Type B pancreatic cell (in vitro differentiated cells): ENCODE results near the gene IRAK3. TPM values are rescaled to one million over a fixed set of nuclear protein-coding genes. Genes with fewer than 3 reads are reported as not detected.

Source experiments
- DNase-seq: peaks from one replicate; pipeline ENCODE4 v3.0.0; 2021; ENCODE audit warnings: mixed read lengths; ENCODE audit not compliant: unreplicated experiment; ENCODE audit errors: extremely low spot score
- H3K27ac Mint-ChIP-seq: 2 replicates; pipeline ENCODE4 v1.8.0; 2021; ENCODE audit warnings: mild to moderate bottlenecking, mixed read lengths
- H3K27me3 Mint-ChIP-seq: 2 replicates; pipeline ENCODE4 v1.8.0; 2021; ENCODE audit warnings: mixed read lengths
- H3K36me3 Mint-ChIP-seq: 2 replicates; pipeline ENCODE4 v1.8.0; 2021; ENCODE audit warnings: mixed read lengths
- H3K4me1 Mint-ChIP-seq: one replicate; pipeline ENCODE4 v1.8.0; 2021; ENCODE audit warnings: mixed read lengths; ENCODE audit not compliant: unreplicated experiment
- H3K4me3 Mint-ChIP-seq: 2 replicates; pipeline ENCODE4 v1.8.0; 2021; ENCODE audit warnings: mild to moderate bottlenecking, mixed read lengths
- H3K9me3 Mint-ChIP-seq: 2 replicates; pipeline ENCODE4 v1.8.0; 2021; ENCODE audit warnings: mixed read lengths
- total RNA-seq: library from RNA; stranded (reverse); gene quantifications from 2 replicates; pipeline ENCODE4 v1.2.1, GENCODE V29; 2021; ENCODE audit warnings: low replicate concordance
- TF ChIP-seq, protein P1 (sequence below): fragments of 200-600 bp; sonication (generic); conservative IDR thresholded peaks from 2 replicates; pipeline ENCODE4 v1.5.0; 2021; ENCODE audit warnings: antibody characterized with exemption, mild to moderate bottlenecking

Gene IRAK3
- total RNA-seq, 1 donor from 2014 or later: 0.34 TPM

GRCh38 chr12:66289485-66289884 is 100.5 kb downstream of the IRAK3 start:
- no peak overlapping the region for H3K27ac Mint-ChIP-seq
- no peak overlapping the region for H3K4me3 Mint-ChIP-seq
- H3K36me3 Mint-ChIP-seq: no peaks in the 10 kb centered on the region
- no peak for DNase-seq
- H3K4me1 Mint-ChIP-seq: no peaks in the 10 kb centered on the region
- TF ChIP-seq, protein P1, sequence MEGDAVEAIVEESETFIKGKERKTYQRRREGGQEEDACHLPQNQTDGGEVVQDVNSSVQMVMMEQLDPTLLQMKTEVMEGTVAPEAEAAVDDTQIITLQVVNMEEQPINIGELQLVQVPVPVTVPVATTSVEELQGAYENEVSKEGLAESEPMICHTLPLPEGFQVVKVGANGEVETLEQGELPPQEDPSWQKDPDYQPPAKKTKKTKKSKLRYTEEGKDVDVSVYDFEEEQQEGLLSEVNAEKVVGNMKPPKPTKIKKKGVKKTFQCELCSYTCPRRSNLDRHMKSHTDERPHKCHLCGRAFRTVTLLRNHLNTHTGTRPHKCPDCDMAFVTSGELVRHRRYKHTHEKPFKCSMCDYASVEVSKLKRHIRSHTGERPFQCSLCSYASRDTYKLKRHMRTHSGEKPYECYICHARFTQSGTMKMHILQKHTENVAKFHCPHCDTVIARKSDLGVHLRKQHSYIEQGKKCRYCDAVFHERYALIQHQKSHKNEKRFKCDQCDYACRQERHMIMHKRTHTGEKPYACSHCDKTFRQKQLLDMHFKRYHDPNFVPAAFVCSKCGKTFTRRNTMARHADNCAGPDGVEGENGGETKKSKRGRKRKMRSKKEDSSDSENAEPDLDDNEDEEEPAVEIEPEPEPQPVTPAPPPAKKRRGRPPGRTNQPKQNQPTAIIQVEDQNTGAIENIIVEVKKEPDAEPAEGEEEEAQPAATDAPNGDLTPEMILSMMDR: no peak
- H3K9me3 Mint-ChIP-seq: no peaks in the 10 kb centered on the region
- H3K27me3 Mint-ChIP-seq: no peaks in the 10 kb centered on the region

GRCh38 chr12:66290716-66291200 is 101.7 kb downstream of the IRAK3 start:
- no peaks in the 10 kb centered on the region for H3K9me3 Mint-ChIP-seq
- DNase-seq: no peak
- H3K27ac Mint-ChIP-seq: no peak overlapping the region
- no peak overlapping the region for H3K4me3 Mint-ChIP-seq
- no peaks in the 10 kb centered on the region for H3K36me3 Mint-ChIP-seq
- no peaks in the 10 kb centered on the region for H3K27me3 Mint-ChIP-seq
- TF ChIP-seq, protein P1: no peak
- no peaks in the 10 kb centered on the region for H3K4me1 Mint-ChIP-seq

GRCh38 chr12:66296176-66296683 is 107.2 kb downstream of the IRAK3 start:
- no peak overlapping the region for H3K27ac Mint-ChIP-seq

GRCh38 chr12:66297080-66297479 is 108.1 kb downstream of the IRAK3 start:
- TF ChIP-seq, protein P1: no peak
- Mint-ChIP-seq H3K27me3 (peaks cover 27% of the 10 kb centered on the region), H3K4me1 (no peaks in the 10 kb centered on the region), H3K4me3 (no peak overlapping the region), H3K9me3 (no peaks in the 10 kb centered on the region), H3K36me3 (no peaks in the 10 kb centered on the region), H3K27ac (no peak overlapping the region)
- no peak for DNase-seq

More at GRCh38 chr12:66296176-66296683, 107.2 kb downstream of the IRAK3 start:
- DNase-seq: no peak
- TF ChIP-seq, protein P1: no peak
- no peak overlapping the region for H3K4me3 Mint-ChIP-seq
- H3K4me1 Mint-ChIP-seq: no peaks in the 10 kb centered on the region
- H3K9me3 Mint-ChIP-seq: no peaks in the 10 kb centered on the region
- H3K36me3 Mint-ChIP-seq: no peaks in the 10 kb centered on the region
- peaks cover 22% of the 10 kb centered on the region for H3K27me3 Mint-ChIP-seq

GRCh38 chr12:66297923-66298322 is 108.9 kb downstream of the IRAK3 start:
- Mint-ChIP-seq H3K4me3 (no peak overlapping the region), H3K9me3 (no peaks in the 10 kb centered on the region), H3K27me3 (peaks cover 28% of the 10 kb centered on the region), H3K36me3 (no peaks in the 10 kb centered on the region), H3K27ac (no peak overlapping the region), H3K4me1 (peaks cover 7% of the 10 kb centered on the region)
- TF ChIP-seq, protein P1: no peak
- no peak for DNase-seq
